Measurements from ENCODE around the gene PIK3AP1.

DNA sequence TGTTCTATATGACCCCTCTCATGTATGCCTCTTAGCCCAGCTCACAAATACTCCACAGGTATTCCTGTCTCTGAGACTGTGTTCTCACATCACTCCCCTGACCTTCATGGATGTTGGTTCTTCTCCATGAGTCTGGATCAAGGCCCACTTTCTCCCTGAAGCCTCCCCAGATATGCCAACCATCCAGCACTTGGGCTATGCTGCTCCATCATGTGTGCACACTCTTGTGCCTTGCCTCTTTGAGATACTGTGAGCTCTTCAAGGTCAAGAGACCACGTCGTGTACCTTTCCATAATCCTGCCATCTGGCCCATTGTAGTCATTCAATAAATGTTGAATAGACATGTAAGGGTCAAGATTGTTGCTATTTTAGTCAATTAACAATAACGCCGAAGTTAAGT lies 103.4 kb downstream of the PIK3AP1 start:
- TF ChIP-seq, protein P1, sequence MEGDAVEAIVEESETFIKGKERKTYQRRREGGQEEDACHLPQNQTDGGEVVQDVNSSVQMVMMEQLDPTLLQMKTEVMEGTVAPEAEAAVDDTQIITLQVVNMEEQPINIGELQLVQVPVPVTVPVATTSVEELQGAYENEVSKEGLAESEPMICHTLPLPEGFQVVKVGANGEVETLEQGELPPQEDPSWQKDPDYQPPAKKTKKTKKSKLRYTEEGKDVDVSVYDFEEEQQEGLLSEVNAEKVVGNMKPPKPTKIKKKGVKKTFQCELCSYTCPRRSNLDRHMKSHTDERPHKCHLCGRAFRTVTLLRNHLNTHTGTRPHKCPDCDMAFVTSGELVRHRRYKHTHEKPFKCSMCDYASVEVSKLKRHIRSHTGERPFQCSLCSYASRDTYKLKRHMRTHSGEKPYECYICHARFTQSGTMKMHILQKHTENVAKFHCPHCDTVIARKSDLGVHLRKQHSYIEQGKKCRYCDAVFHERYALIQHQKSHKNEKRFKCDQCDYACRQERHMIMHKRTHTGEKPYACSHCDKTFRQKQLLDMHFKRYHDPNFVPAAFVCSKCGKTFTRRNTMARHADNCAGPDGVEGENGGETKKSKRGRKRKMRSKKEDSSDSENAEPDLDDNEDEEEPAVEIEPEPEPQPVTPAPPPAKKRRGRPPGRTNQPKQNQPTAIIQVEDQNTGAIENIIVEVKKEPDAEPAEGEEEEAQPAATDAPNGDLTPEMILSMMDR (IDR thresholded peaks at IDR 0.05; ENCODE audit: insufficient read depth, low read length, poor library complexity, severe bottlenecking): no peak
- no peak for TF ChIP-seq EZH2phosphoT487 (conservative IDR thresholded peaks at IDR 0.05; ENCODE audit: low read length)
